HL-60 (cell line): ENCODE results near the gene EPS8.

ENCODE experiments used
- DNase-seq, 2 experiments: peaks; one replicate each; pipeline ENCODE4 v3.0.0-alpha.2; 2010 to 2020; ENCODE audit warnings: low read depth in 1 of 2, low spot score in 1 of 2
- H3K27ac ChIP-seq: fragments of 250-450 bp; sonication (Bioruptor Pico); replicated peaks from 2 replicates; pipeline ENCODE4 v1.5.1; 2020; ENCODE audit warnings: mild to moderate bottlenecking, moderate library complexity
- H3K27me3 ChIP-seq: fragments of 250-450 bp; sonication (Bioruptor Pico); 2 replicates; pipeline ENCODE4 v1.5.1; 2021; ENCODE audit warnings: mild to moderate bottlenecking, moderate library complexity; ENCODE audit not compliant: insufficient read depth, poor library complexity, severe bottlenecking
- H3K4me3 ChIP-seq: replicated peaks from 2 replicates; pipeline ENCODE4 v1.5.1; 2011; ENCODE audit warnings: mild to moderate bottlenecking, control low read depth, low read length; ENCODE audit not compliant: insufficient read depth
- GABPA ChIP-seq: IDR thresholded peaks from 2 replicates; pipeline ENCODE4 v1.6.1; 2012; ENCODE audit warnings: low read depth
- POLR2AphosphoS5 ChIP-seq: IDR thresholded peaks from 2 replicates; pipeline ENCODE4 v1.6.1; 2012; ENCODE audit warnings: low read depth
- SPI1 ChIP-seq: IDR thresholded peaks from 2 replicates; pipeline ENCODE4 v1.6.1; 2012; ENCODE audit warnings: low read depth, mild to moderate bottlenecking, borderline replicate concordance
- TF ChIP-seq, protein P1 (sequence below): IDR thresholded peaks from 2 replicates; pipeline ENCODE4 v1.6.1; 2012; ENCODE audit warnings: low read depth; ENCODE audit not compliant: insufficient replicate concordance
- TF ChIP-seq, protein P2 (sequence below): IDR thresholded peaks from one replicate; pipeline ENCODE4 v1.5.1; 2011; ENCODE audit warnings: low read length, control low read depth, inconsistent platforms; ENCODE audit not compliant: insufficient read depth

EPS8 gene

DNA sequence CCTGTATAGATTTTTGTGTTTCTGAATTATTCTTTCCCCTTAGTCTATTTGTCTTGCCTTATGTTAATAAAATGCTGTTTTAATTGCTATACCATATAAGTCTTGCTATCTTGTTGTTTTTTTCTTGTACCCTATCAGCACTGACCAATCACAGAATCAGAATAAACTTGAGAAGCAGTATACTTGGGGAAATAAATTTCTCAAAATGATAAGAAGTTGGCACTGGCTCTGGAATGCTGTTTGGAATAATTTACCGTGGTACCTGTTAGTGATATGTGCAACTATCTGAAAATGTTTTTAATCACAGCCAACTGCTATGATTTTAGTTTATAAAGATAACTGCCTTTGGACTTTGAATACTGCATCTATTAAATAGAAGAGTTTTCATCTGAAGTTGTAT is 37.9 kb upstream of the EPS8 start:
- TF ChIP-seq, protein P1, sequence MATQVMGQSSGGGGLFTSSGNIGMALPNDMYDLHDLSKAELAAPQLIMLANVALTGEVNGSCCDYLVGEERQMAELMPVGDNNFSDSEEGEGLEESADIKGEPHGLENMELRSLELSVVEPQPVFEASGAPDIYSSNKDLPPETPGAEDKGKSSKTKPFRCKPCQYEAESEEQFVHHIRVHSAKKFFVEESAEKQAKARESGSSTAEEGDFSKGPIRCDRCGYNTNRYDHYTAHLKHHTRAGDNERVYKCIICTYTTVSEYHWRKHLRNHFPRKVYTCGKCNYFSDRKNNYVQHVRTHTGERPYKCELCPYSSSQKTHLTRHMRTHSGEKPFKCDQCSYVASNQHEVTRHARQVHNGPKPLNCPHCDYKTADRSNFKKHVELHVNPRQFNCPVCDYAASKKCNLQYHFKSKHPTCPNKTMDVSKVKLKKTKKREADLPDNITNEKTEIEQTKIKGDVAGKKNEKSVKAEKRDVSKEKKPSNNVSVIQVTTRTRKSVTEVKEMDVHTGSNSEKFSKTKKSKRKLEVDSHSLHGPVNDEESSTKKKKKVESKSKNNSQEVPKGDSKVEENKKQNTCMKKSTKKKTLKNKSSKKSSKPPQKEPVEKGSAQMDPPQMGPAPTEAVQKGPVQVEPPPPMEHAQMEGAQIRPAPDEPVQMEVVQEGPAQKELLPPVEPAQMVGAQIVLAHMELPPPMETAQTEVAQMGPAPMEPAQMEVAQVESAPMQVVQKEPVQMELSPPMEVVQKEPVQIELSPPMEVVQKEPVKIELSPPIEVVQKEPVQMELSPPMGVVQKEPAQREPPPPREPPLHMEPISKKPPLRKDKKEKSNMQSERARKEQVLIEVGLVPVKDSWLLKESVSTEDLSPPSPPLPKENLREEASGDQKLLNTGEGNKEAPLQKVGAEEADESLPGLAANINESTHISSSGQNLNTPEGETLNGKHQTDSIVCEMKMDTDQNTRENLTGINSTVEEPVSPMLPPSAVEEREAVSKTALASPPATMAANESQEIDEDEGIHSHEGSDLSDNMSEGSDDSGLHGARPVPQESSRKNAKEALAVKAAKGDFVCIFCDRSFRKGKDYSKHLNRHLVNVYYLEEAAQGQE: no peak
- TF ChIP-seq SPI1 (no peak), GABPA (no peak), POLR2AphosphoS5 (no peak)
- TF ChIP-seq, protein P2, sequence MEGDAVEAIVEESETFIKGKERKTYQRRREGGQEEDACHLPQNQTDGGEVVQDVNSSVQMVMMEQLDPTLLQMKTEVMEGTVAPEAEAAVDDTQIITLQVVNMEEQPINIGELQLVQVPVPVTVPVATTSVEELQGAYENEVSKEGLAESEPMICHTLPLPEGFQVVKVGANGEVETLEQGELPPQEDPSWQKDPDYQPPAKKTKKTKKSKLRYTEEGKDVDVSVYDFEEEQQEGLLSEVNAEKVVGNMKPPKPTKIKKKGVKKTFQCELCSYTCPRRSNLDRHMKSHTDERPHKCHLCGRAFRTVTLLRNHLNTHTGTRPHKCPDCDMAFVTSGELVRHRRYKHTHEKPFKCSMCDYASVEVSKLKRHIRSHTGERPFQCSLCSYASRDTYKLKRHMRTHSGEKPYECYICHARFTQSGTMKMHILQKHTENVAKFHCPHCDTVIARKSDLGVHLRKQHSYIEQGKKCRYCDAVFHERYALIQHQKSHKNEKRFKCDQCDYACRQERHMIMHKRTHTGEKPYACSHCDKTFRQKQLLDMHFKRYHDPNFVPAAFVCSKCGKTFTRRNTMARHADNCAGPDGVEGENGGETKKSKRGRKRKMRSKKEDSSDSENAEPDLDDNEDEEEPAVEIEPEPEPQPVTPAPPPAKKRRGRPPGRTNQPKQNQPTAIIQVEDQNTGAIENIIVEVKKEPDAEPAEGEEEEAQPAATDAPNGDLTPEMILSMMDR: no peak
- no peak overlapping the region for H3K4me3 ChIP-seq
- H3K27ac ChIP-seq: no peak overlapping the region
- H3K27me3 ChIP-seq: no peaks in the 10 kb centered on the region
- no peak for DNase-seq

DNA sequence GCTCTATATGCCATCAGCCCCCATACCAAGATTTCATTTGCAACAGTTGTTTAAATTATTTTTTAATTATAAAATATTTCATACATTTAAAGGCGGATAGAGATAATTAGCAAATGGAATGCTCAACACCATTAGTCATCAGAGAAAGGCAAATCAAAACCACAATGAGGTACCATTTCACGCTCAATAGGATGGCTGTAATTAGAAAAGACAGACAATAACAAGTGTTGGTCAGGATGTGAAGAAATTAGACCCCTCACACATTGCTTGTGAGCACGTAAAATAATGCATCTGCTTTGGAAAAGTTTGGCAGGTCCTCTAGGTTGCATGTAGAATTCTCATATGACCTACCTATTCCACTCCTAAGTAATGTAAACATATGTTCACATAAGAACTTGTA is 35.3 kb upstream of the EPS8 start:
- Histone ChIP-seq H3K4me3 (no peak overlapping the region), H3K27me3 (no peaks in the 10 kb centered on the region), H3K27ac (no peak overlapping the region)
- TF ChIP-seq SPI1: no peak
- no peak for TF ChIP-seq POLR2AphosphoS5
- TF ChIP-seq, protein P1: no peak
- TF ChIP-seq, protein P2: no peak
- no peak for TF ChIP-seq GABPA
- DNase-seq: no peak

DNA sequence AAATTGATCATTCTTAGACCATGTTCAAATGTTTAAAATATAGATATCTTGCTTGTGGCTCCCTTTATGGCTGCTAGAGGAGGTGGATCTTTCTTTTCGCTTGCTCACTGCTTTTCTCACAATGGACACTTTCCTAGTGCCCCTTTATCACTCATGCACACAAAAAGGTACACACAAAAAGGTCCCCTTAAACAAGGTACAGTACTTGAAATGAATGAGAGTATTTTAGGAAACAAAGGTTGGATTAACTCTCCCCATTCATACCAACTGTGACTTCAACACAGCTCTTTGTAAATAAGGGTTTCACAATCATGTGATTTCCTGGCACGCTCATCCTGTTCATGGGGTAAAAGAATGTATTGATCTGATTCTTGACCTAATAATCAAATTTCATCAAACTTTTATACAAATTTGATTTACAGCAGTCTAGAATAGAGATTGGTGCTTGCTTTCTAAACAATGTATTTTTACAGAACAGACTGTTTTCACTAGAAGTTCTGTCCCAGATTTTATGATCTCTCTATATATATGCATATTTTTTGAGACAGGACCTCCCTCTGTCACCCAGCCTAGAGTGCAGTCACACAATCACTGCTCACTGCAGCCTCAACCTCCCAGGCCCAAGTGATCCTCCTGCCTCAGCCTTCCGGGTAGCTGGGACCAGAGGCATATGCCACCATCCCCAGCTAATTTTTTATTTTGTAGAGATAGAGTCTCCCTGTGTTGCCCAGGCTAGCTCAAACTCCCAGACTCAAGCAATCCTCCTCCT is 34.4 kb upstream of the EPS8 start:
- Histone ChIP-seq H3K27ac (no peak overlapping the region), H3K27me3 (no peaks in the 10 kb centered on the region), H3K4me3 (no peak overlapping the region)
- DNase-seq: no peak
- TF ChIP-seq GABPA (no peak), POLR2AphosphoS5 (no peak), SPI1 (no peak)
- TF ChIP-seq, protein P2: no peak
- TF ChIP-seq, protein P1: no peak
